Stimulated activated CD4-positive, alpha-beta T cell treated with anti-CD3 and anti-CD28 coated beads, Interleukin-1b, Interleukin-23, amount 100 ng/mL, for 4 hours (primary cell): ENCODE measurements around the gene ZNF532.
"Not testable (repeated sequence)": the region's sequence is repeated elsewhere in the genome, so short reads cannot be mapped to it uniquely, and the experiment has no call there.

Source experiments
- DNase-seq, 2 donors: peaks; one replicate each; pipeline ENCODE4 v3.0.0-alpha.2; 2020; ENCODE audit warnings: low read depth in 2 of 2

Gene ZNF532

DNA sequence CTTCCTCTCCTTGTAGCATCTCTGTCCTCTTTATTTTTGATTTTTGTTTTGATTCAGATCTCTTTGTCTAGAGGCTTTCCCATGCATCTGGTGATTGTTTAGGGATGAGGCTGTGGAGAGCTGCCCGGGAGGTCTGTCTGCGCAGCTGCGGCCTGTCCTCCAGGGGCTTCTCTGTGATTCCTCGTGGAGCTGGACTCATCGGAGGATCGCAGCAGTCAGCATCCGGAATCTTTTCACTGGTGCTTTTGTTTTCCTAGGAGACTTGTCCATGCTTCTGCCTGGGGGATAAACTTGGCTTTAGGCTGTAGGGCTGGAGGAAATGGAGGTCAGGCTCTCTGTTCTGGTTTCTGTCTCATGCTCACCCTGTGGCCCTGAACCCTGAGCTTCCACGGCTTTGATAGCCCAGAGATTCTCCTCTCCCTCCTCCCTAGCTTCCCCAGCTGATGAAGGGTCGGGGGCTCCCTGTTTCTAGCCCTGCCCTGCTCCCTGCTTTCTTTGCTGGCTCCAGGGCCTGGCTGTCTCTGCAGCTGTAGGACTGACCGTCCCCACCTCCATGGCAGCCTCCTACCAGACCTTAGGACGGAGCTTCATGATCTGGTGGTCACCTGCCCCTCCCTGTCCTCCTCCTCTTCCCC, 35.5 kb downstream of the ZNF532 start:
- DNase-seq = no peak

GRCh38 chr18:58901143-58901542, 36.5 kb downstream of the ZNF532 start:
- no peak for DNase-seq

GRCh38 chr18:58901783-58902182, 37.1 kb downstream of the ZNF532 start:
- no peak for DNase-seq

DNA sequence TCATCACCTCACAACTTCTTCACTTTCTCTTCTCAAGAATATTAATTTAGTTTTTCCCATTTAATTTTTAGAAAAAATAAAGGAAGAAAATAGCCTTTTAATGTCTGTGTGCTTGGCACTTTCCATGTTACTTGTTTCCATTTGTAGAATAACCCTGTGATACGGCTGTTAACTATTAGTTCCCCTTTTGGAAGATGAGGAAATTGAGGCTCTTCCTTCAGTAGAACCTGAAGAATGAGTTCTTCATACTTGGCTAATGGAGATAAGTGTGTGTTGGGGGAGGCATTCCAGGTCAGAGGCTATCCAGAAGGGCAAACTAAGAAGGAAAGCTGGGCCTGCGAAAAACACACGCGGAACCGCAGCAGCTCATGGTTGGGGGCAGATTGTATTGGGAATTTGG, 38.3 kb downstream of the ZNF532 start:
- no peak for DNase-seq

GRCh38 chr18:58903533-58903932, 38.9 kb downstream of the ZNF532 start:
- no peak for DNase-seq

DNA sequence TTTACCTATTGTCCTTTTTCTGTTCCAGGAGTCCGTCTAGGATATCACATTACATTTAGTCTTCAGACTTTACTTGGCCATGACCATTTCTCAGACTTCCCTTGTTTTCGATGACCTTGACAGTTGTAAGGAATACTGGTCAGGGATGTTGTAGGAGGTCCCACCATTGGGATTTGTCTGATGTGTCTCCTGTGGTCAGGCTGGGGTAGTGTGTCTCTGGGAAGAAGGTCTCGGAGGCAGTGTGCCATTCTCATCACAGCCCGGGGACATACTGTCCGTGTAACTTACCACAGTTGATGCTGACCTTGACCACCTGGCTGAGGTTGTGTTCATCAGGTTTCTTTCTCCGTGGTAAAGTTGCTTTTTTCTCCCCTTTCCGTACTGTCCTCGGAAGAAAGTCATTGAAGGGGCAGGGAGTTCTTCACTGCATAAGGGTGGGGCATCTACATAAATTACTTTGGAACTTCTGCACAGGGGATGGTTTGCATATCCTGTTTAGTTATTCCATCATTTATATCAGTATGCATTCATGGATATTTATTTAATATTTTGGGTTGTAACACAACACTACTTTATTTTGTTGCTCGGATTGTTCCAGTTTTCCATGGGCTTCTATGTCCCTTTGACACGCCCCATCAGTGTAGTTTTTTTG, 41.2 kb downstream of the ZNF532 start:
- DNase-seq = no peak

DNA sequence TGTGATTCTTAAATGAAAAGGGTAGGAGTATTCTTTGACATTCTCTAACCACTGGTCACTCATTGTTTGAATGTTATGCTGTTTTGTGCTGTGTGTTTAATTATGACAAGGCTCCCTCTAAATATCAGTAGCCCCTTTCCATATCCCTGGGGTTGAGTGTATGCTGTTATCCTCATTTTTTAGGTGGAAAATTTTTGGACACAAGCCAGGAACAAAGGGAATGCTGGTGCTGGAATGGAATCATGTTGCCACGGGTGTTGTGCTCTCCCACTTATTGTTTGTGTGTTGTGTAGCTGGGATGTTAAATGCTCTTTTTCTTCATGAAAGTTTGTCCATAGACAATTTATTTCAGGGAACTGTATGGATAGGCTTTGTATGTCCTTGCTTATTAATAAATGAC, 43.3 kb downstream of the ZNF532 start:
- no peak for DNase-seq

- no peak for DNase-seq
These were observed 44.8 kb downstream of the ZNF532 start for GRCh38 chr18:58909521-58909920.

DNA sequence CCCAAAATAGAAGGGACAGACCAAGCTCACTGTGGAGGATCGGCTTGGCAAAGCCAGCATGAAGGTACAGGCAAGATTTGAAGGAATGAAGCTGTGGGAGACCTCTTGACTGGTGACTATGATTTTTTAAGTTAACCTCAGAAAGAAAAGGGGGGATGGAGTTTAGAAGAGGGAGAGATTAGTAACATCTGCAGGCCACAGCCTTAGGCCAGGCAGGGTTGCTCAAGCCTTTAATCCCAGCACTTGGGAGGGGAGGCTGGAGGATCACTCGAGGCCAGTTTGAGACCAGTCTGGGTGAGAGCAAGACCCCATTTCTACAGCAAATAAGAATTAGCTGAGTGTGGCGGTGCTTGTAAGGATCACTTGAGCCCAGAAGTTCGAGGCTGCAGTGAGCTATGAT, 46.6 kb downstream of the ZNF532 start:
- DNase-seq = no peak

- DNase-seq = no peak
These were observed 47.1 kb downstream of the ZNF532 start for GRCh38 chr18:58911766-58912165.

DNA sequence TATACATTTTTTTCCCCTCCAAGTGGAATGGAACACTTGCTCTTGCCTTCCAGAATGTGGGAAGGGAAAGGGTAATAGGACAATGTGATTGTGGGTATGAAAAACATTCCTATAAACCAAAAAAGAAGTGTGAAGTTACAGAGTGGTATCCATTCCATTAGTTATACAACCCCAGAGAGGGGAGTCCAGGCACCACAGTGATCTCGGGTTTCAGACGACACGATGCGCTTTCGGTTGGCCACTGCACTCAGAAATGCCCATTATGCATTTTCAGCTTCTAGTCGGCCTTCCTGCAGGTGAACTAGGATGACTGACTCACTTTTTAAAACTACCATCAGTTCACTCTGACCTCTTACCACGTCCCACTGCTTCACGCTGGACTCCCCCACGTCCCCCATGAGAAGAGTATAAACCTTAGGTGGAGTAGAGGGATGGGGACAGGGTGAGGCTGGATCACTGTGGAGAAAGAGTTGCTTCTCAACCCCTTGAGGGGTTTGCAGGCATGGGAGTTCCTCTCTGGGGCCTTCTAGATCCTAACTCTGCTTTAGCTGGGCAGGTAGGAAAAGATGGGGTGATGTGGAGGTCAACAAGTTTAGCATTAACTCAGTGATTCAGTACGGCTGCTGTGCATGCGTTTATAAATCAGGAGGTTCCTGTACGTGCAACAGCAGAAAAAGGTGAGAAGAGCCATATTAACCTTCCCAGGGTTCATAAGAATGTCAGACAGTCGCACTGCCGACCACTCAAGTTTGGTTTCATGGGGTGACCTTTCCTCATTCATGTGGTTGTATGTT, 50.5 kb downstream of the ZNF532 start:
- no peak for DNase-seq

DNA sequence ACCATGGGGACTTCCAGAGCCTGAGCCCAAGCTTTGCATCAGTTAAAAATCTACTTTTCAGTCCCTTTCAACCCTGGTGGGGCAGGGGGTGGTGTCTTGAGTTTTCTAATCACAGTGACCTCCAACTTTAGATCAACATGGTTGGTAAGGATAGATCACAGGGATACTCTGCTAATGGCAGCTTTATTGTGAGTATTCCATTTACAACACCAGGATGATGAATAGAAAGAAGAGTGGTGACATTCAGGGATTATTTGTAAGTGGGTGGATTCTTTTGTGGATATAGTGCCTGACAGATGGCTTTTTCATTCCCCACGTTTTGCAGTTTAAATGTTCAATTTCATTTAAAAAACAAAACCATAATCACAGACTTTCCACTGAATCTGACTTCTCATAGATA, 51.3 kb downstream of the ZNF532 start:
- DNase-seq = no peak

DNA sequence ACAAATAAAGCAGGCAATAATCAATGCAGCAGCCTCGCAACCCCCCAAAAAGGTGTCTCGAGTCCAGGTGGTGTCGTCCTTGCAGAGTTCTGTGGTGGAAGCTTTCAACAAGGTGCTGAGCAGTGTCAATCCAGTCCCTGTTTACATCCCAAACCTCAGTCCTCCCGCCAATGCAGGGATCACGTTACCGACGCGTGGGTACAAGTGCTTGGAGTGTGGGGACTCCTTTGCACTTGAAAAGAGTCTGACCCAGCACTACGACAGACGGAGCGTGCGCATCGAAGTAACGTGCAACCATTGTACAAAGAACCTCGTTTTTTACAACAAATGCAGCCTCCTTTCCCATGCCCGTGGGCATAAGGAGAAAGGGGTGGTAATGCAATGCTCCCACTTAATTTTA, 55.3 kb downstream of the ZNF532 start:
- DNase-seq = not testable (repeated sequence)

- no peak for DNase-seq
These were observed 58.3 kb downstream of the ZNF532 start for GRCh38 chr18:58922995-58923394.

GRCh38 chr18:58924473-58924872, 59.8 kb downstream of the ZNF532 start:
- no peak for DNase-seq

DNA sequence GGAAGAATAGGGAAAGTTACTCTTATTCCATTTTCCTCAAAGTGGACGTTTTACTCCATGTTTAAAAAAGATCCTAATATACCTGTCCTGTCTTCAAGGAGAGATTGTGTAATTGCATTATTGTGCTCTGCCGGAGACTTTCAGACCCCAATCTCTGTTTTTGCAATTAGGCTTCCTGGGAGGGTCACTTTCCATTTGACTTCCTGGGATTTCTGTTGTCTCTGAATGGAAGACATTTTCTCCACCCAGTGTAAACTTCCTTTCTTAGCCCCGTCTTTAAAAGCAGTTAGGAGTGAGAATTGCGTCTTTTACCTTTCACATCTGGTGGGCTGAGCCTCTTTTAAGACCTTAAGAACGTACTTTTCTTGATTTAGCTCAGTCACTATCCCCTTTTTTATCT, 63.0 kb downstream of the ZNF532 start:
- no peak for DNase-seq

DNA sequence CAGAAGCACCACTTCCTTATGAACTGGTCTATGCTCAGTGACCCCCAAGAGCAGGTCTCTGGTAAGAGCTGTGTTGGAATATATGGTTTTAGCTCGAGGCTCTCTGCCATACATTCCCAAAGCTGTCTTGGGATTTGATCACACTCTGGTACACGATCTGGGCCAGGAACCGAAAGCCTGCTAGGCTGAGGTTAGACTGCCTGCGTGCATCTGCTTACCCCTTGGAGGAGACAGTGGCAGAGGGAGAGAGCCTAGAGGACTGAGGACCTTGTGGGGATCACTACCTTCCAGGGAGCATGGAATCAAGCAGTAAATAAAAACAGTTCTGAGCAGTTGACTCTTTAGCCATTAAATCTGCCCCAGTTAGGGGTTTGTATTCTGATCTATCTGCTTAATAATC, 63.7 kb downstream of the ZNF532 start:
- DNase-seq = no peak

GRCh38 chr18:58929206-58929605, 64.5 kb downstream of the ZNF532 start:
- no peak for DNase-seq

DNA sequence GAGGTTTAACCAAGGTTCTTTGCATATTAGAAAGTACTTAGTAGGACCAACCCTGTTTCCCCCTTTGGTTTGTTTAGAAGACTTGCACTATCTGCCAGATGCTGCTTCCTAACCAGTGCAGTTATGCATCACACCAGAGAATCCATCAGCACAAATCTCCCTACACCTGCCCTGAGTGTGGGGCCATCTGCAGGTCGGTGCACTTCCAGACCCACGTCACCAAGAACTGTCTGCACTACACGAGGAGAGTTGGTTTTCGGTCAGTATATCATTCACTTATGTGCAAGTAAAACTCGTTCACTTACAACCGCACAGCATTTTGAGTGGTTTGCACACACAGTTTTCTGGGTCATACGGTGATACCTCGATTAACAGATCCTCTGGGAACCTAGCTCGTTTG, 69.7 kb downstream of the ZNF532 start:
- no peak for DNase-seq

- DNase-seq = no peak
These were observed 70.4 kb downstream of the ZNF532 start for GRCh38 chr18:58934933-58935577.

DNA sequence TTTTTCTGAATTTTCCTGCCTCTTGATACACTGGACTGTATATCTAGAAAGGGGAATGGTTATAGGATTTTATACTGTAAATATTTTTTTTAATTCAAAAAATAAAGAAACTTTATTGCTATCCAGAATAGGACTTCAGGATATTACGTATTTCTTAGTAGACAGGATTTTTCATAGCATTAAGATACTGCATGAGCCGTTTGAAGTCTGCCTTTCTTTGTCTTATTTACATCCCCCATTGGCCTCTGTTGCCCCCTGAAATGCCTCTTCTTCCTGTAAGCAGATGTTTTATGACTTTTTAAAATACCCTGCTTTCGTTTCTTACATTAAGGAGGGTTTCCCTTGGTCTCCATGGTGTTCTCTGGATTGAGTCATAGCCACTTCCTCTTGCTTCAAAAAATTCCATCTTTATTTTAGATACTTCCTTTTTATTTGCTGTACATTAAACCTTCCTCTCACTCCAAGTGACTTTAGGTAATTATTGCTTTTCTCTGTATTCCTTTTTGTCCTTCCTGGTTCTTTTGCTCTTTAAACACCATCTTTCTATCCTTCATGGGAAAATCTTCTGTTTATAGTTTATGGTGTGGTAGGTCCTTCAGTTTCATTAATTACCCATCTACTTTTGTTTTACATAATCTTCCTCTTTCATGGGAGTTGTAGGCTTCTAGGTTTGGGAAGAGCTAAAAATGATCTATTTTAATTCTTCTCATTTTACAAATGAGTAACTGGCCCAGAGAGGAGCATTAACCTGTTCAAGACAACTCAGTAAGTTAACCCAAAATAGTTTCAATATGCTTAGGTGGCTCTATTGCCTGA, 72.6 kb downstream of the ZNF532 start:
- DNase-seq = no peak

DNA sequence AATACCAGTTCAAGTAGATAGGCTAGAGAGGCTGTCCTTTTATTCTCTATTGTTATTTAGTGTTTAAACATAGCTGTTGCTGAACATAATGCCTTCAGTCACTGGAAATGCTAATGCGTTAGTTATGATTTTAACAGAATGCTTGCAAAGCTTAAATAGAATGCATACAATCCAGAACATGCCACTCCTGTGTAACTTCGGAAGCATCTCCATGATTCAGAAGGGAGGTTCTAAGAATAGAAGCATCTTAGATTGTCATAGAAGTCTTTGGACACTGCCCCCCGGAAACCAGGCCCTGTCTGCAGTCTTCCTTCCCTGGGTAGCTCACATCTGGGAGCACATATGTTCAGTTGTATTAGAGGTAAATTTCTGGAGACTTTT, 73.2 kb downstream of the ZNF532 start:
- no peak for DNase-seq
